BE2C (cell line): ENCODE measurements around the gene CENPU.
A peak's percentile ranks its signal among the peaks of the same experiment; 100 is the strongest.
"Not testable (repeated sequence)": the region's sequence is repeated elsewhere in the genome, so short reads cannot be mapped to it uniquely, and the experiment has no call there.

ENCODE experiments used
- DNase-seq: peaks from one replicate; pipeline ENCODE4 v3.0.0-alpha.2; 2020
- H3K27me3 ChIP-seq: fragments of 250-450 bp; sonication (Bioruptor Pico); 2 replicates; pipeline ENCODE4 v1.5.1; 2020; ENCODE audit warnings: mild to moderate bottlenecking
- H3K36me3 ChIP-seq: fragments of 250-450 bp; sonication (Bioruptor Pico); 2 replicates; pipeline ENCODE4 v1.5.1; 2020; ENCODE audit warnings: mild to moderate bottlenecking
- H3K4me1 ChIP-seq: fragments of 250-450 bp; sonication (Bioruptor Pico); 2 replicates; pipeline ENCODE4 v1.5.1; 2020
- H3K4me3 ChIP-seq: 2 replicates; pipeline ENCODE4 v1.5.1; 2011; ENCODE audit warnings: low read depth, low read length
- H3K9me3 ChIP-seq: fragments of 250-450 bp; sonication (Bioruptor Pico); 2 replicates; pipeline ENCODE4 v1.5.1; 2020
- CTCF ChIP-seq: IDR thresholded peaks from 2 replicates; pipeline ENCODE4 v1.5.1; 2012; ENCODE audit warnings: mild to moderate bottlenecking, low read depth, low read length

CENPU gene

GRCh38 chr4:184747034-184747830 lies 13.3 kb upstream of the CENPU start:
- H3K36me3 ChIP-seq = no peaks in the 10 kb centered on the region
- no peak for DNase-seq
- H3K4me1 ChIP-seq = no peaks in the 10 kb centered on the region

GRCh38 chr4:184745831-184746795 lies 12.2 kb upstream of the CENPU start:
- Histone ChIP-seq H3K27me3 (no peaks in the 10 kb centered on the region), H3K4me1 (no peaks in the 10 kb centered on the region), H3K9me3 (no peaks in the 10 kb centered on the region; the same call in 1 of the 2 replicates), H3K4me3 (no peak overlapping the region), H3K36me3 (no peaks in the 10 kb centered on the region)
- TF ChIP-seq CTCF = peak; percentile 88
- DNase-seq = peak; percentile 77

More at GRCh38 chr4:184747034-184747830, 13.3 kb upstream of the CENPU start:
- Histone ChIP-seq H3K9me3 (no peaks in the 10 kb centered on the region), H3K4me3 (no peak overlapping the region), H3K27me3 (no peaks in the 10 kb centered on the region)
- TF ChIP-seq CTCF = no peak

GRCh38 chr4:184744236-184744635 lies 10.3 kb upstream of the CENPU start:
- no peak overlapping the region for H3K4me3 ChIP-seq
- DNase-seq = no peak
- no peaks in the 10 kb centered on the region for H3K36me3 ChIP-seq
- peaks cover 3% of the 10 kb centered on the region; the same call in 1 of the 2 replicates for H3K9me3 ChIP-seq
- no peak for TF ChIP-seq CTCF
- no peaks in the 10 kb centered on the region for H3K4me1 ChIP-seq
- H3K27me3 ChIP-seq = no peaks in the 10 kb centered on the region

GRCh38 chr4:184743650-184744049 lies 9.8 kb upstream of the CENPU start:
- no peak for TF ChIP-seq CTCF
- no peak overlapping the region for H3K4me3 ChIP-seq
- no peaks in the 10 kb centered on the region for H3K36me3 ChIP-seq
- no peaks in the 10 kb centered on the region for H3K27me3 ChIP-seq
- H3K4me1 ChIP-seq = no peaks in the 10 kb centered on the region
- H3K9me3 ChIP-seq = peaks cover 3% of the 10 kb centered on the region; the same call in 1 of the 2 replicates
- DNase-seq = no peak

- not testable (repeated sequence) for DNase-seq, H3K4me1 ChIP-seq, H3K36me3 ChIP-seq, H3K9me3 ChIP-seq, H3K4me3 ChIP-seq, H3K27me3 ChIP-seq
Observed at GRCh38 chr4:184741651-184742050, 7.8 kb upstream of the CENPU start.

- DNase-seq = no peak
- Histone ChIP-seq H3K4me1 (no peaks in the 10 kb centered on the region), H3K36me3 (no peaks in the 10 kb centered on the region), H3K27me3 (no peaks in the 10 kb centered on the region), H3K9me3 (peaks cover 3% of the 10 kb centered on the region; the same call in 1 of the 2 replicates), H3K4me3 (no peak overlapping the region)
- no peak for TF ChIP-seq CTCF
Observed at GRCh38 chr4:184740980-184741391, 7.1 kb upstream of the CENPU start.

- DNase-seq, H3K4me3 ChIP-seq, H3K4me1 ChIP-seq, H3K9me3 ChIP-seq, H3K36me3 ChIP-seq, H3K27me3 ChIP-seq: not testable (repeated sequence)
Observed at GRCh38 chr4:184739575-184739974, 5.7 kb upstream of the CENPU start.
